Gastrocnemius medialis (tissue), 4 donors: Measurements from ENCODE around the gene PTPRE. TPM values are rescaled to one million over a fixed set of nuclear protein-coding genes. Genes with fewer than 3 reads are reported as not detected.
A peak's percentile ranks its signal among the peaks of the same experiment; 100 is the strongest.

Experiments
- ATAC-seq, 2 donors: fragments of 150-250 bp; one replicate each; pipeline ENCODE4 v1.9.1; 2016
- DNase-seq, 2 donors: peaks; one replicate each; pipeline ENCODE4 v3.0.0-alpha.2; 2019
- H3K27ac ChIP-seq, 4 donors: fragments of 200-600 bp; sonication (generic); 1 replicate in 1 of 4; 2 replicates in 3 of 4; pipeline ENCODE4 v1.5.1; 2016 to 2018; ENCODE audit warnings: mild to moderate bottlenecking in 2 of 4, moderate library complexity in 1 of 4
- H3K27me3 ChIP-seq, 3 donors: fragments of 200-600 bp; sonication (generic) in 2 of 3; 1 replicate in 1 of 3; 2 replicates in 2 of 3; pipeline versions ENCODE4 v1.5.1 to v1.6.0; 2016 to 2019; ENCODE audit warnings: mild to moderate bottlenecking in 1 of 3, moderate library complexity in 1 of 3
- H3K36me3 ChIP-seq, 2 donors: fragments of 200-600 bp; sonication (generic) in 1 of 2; one replicate each; pipeline ENCODE4 v1.5.1; 2017 to 2018
- H3K4me1 ChIP-seq, 2 donors: fragments of 200-600 bp; sonication (generic) in 1 of 2; one replicate each; pipeline ENCODE4 v1.5.1; 2016 to 2017; ENCODE audit warnings: mild to moderate bottlenecking in 2 of 2
- H3K4me3 ChIP-seq, 4 donors: fragments of 200-600 bp; sonication (generic) in 3 of 4; 1 replicate in 1 of 4; 2 replicates in 3 of 4; pipeline ENCODE4 v1.5.1; 2016 to 2019; ENCODE audit warnings: mild to moderate bottlenecking in 2 of 4
- H3K9me3 ChIP-seq, 3 donors: fragments of 200-600 bp; sonication (generic) in 2 of 3; 1 replicate in 1 of 3; 2 replicates in 2 of 3; pipeline ENCODE4 v1.5.1; 2016 to 2019
- CTCF ChIP-seq, 5 experiments: fragments of 450-650 bp in 3 of 5; fragments of 200-600 bp in 2 of 5; sonication (generic) in 2 of 5; IDR thresholded peaks in 4 of 5; conservative IDR thresholded peaks in 1 of 5; 1 replicate in 4 of 5; 2 replicates in 1 of 5; pipeline ENCODE4 v1.5.1; 2016 to 2019; ENCODE audit warnings: antibody characterized with exemption in 5 of 5, mild to moderate bottlenecking in 3 of 5, moderate library complexity in 3 of 5
- POLR2A ChIP-seq, 2 donors: fragments of 450-650 bp; IDR thresholded peaks; one replicate each; pipeline ENCODE4 v1.6.1; 2017; ENCODE audit warnings: antibody characterized with exemption in 2 of 2, mild to moderate bottlenecking in 2 of 2, moderate library complexity in 2 of 2
- in situ Hi-C, 4 donors: fragments of 200-750 bp; cut with MboI; loops; one replicate each; pipeline versions ENCODE4 v1.15.0 to v1.8.0; 2017; ENCODE audit warnings: low sequenced_read_pairs in 4 of 4
- intact Hi-C: fragments of 100-400 bp; cut with DNase I; formaldehyde crosslinking; loops from one replicate; pipeline ENCODE4 v1.15.1; 2023; ENCODE audit warnings: low total_unique reads
- total RNA-seq, 4 donors: library from RNA; depleted of rRNA; stranded (reverse); fragments of >200 nt; gene quantifications; one replicate each; pipeline versions ENCODE4 v1.1.0 to v1.2.3, GENCODE V29; 2016

PTPRE gene
- total RNA-seq, 4 donors from 2014 or later, result 0.97 to 2.2 (median 1.6) TPM

- Histone ChIP-seq H3K36me3 (no peaks in the 10 kb centered on the region), H3K27ac (no peak overlapping the region), H3K27me3 (peaks cover 0 to 6% (median 0%) of the 10 kb centered on the region in 3 donors), H3K4me3 (no peak overlapping the region), H3K4me1 (no peaks in the 10 kb centered on the region), H3K9me3 (no peaks in the 10 kb centered on the region)
- no peak for TF ChIP-seq CTCF (IDR thresholded peaks at IDR 0.05 in 4 of 5, conservative IDR thresholded peaks at IDR 0.05 in 1 of 5)
- TF ChIP-seq POLR2A (IDR thresholded peaks at IDR 0.05), result no peak
- in situ Hi-C loops (no loop called here), intact Hi-C loops (no loop called here)
- ATAC-seq (no peak), DNase-seq (no peak)
These were observed 27.5 kb downstream of the PTPRE start for GRCh38 chr10:127934383-127934782.

- peak in 1 of 2 donors; percentile 37 for DNase-seq
- Histone ChIP-seq H3K27me3 (peaks cover 0 to 6% (median 0%) of the 10 kb centered on the region in 3 donors), H3K27ac (no peak overlapping the region), H3K4me3 (no peak overlapping the region), H3K4me1 (no peaks in the 10 kb centered on the region), H3K36me3 (no peaks in the 10 kb centered on the region), H3K9me3 (no peaks in the 10 kb centered on the region)
- in situ Hi-C loops (no loop called here), intact Hi-C loops (no loop called here)
- ATAC-seq, result peak; percentile 44 to 50
- TF ChIP-seq POLR2A (IDR thresholded peaks at IDR 0.05) (no peak), CTCF (IDR thresholded peaks at IDR 0.05 in 4 of 5, conservative IDR thresholded peaks at IDR 0.05 in 1 of 5) (no peak)
These were observed 28.2 kb downstream of the PTPRE start for GRCh38 chr10:127935071-127935561.

GRCh38 chr10:127937069-127937468 is 30.2 kb downstream of the PTPRE start:
- Histone ChIP-seq H3K27me3 (peaks cover 0 to 6% (median 0%) of the 10 kb centered on the region in 3 donors), H3K4me1 (no peaks in the 10 kb centered on the region), H3K36me3 (no peaks in the 10 kb centered on the region), H3K27ac (no peak overlapping the region), H3K9me3 (no peaks in the 10 kb centered on the region), H3K4me3 (no peak overlapping the region)
- DNase-seq, result no peak
- no peak for TF ChIP-seq POLR2A (IDR thresholded peaks at IDR 0.05)
- no peak for TF ChIP-seq CTCF (IDR thresholded peaks at IDR 0.05 in 4 of 5, conservative IDR thresholded peaks at IDR 0.05 in 1 of 5)
- ATAC-seq, result no peak
- intact Hi-C loops (no loop called here), in situ Hi-C loops (no loop called here)

- ATAC-seq (no peak), DNase-seq (no peak)
- H3K27ac ChIP-seq, result no peak overlapping the region
- in situ Hi-C loops, result no loop called here
- no peaks in the 10 kb centered on the region for H3K9me3 ChIP-seq
- intact Hi-C loops, result no loop called here
- H3K4me3 ChIP-seq, result no peak overlapping the region
- peaks cover 0 to 6% (median 0%) of the 10 kb centered on the region in 3 donors for H3K27me3 ChIP-seq
- H3K36me3 ChIP-seq, result no peaks in the 10 kb centered on the region
- TF ChIP-seq CTCF (IDR thresholded peaks at IDR 0.05 in 4 of 5, conservative IDR thresholded peaks at IDR 0.05 in 1 of 5) (no peak), POLR2A (IDR thresholded peaks at IDR 0.05) (no peak)
- no peaks in the 10 kb centered on the region for H3K4me1 ChIP-seq
These were observed 31.1 kb downstream of the PTPRE start for GRCh38 chr10:127937915-127938463.
